K562 (cell line): ENCODE measurements around the gene MYOG.

ENCODE experiments used
- CHD2 ChIP-seq: IDR thresholded peaks from 2 replicates; pipeline ENCODE4 v1.6.1; 2011; ENCODE audit warnings: low read depth, low read length
- EZH2 ChIP-seq: IDR thresholded peaks from 2 replicates; pipeline ENCODE4 v1.6.1; 2012; ENCODE audit warnings: low read depth, mild to moderate bottlenecking, inconsistent platforms, low read length, borderline replicate concordance
- HMGN3 ChIP-seq: IDR thresholded peaks from 2 replicates; pipeline ENCODE4 v1.6.1; 2011; ENCODE audit warnings: borderline replicate concordance, low read depth, mild to moderate bottlenecking, mixed read lengths, low read length; ENCODE audit not compliant: insufficient read length; ENCODE audit errors: extremely low read depth
- HNRNPUL1 ChIP-seq: fragments of 200-400 bp; formaldehyde crosslinking; IDR thresholded peaks from 2 replicates; pipeline ENCODE4 v1.6.1; 2017; ENCODE audit warnings: low read length
- ILF3 ChIP-seq: fragments of 450-650 bp; IDR thresholded peaks from 2 replicates; pipeline ENCODE4 v1.6.1; 2018; ENCODE audit warnings: antibody characterized with exemption, mild to moderate bottlenecking, moderate library complexity, borderline replicate concordance
- KLF13 ChIP-seq: fragments of 450-650 bp; IDR thresholded peaks from 2 replicates; pipeline ENCODE4 v1.6.1; 2016; ENCODE audit warnings: missing genetic modification characterization, low read depth, mild to moderate bottlenecking, missing compliant biosample characterization, moderate library complexity, borderline replicate concordance
- POLR2AphosphoS5 ChIP-seq: IDR thresholded peaks from 2 replicates; pipeline ENCODE4 v1.6.1; 2011; ENCODE audit warnings: mild to moderate bottlenecking, low read depth, low read length, moderate library complexity; ENCODE audit not compliant: control insufficient read depth, insufficient read depth
- SOX6 ChIP-seq: fragments of 450-650 bp; IDR thresholded peaks from 2 replicates; pipeline ENCODE4 v1.6.1; 2014; ENCODE audit warnings: mild to moderate bottlenecking
- TEAD4 ChIP-seq, 2 experiments: sonication (generic) in 1 of 2; formaldehyde crosslinking in 1 of 2; IDR thresholded peaks; 2 replicates each; pipeline versions ENCODE4 v1.6.1 to v1.8.0; 2012 to 2022; ENCODE audit warnings: borderline replicate concordance in 1 of 2, inconsistent platforms in 1 of 2, low read length in 1 of 2, mild to moderate bottlenecking in 1 of 2, missing genetic modification reagents in 1 of 2
- TRIM24 ChIP-seq, 2 experiments: fragments of 450-650 bp; IDR thresholded peaks; 2 replicates each; pipeline ENCODE4 v1.6.1; 2016
- ZNF274 ChIP-seq: IDR thresholded peaks from 2 replicates; pipeline ENCODE4 v1.6.1; 2011; ENCODE audit warnings: low read depth, mild to moderate bottlenecking, low read length, moderate library complexity, borderline replicate concordance
- TF ChIP-seq, protein P1 (sequence below): sonication (generic); formaldehyde crosslinking; IDR thresholded peaks from 2 replicates; pipeline ENCODE4 v1.8.0; 2023; ENCODE audit warnings: missing genetic modification reagents, mild to moderate bottlenecking, borderline replicate concordance
- TF ChIP-seq, protein P2 (sequence below): fragments of 450-650 bp; formaldehyde crosslinking; IDR thresholded peaks from 2 replicates; pipeline ENCODE4 v1.4.0; 2020; ENCODE audit warnings: mild to moderate bottlenecking, moderate library complexity

DNA sequence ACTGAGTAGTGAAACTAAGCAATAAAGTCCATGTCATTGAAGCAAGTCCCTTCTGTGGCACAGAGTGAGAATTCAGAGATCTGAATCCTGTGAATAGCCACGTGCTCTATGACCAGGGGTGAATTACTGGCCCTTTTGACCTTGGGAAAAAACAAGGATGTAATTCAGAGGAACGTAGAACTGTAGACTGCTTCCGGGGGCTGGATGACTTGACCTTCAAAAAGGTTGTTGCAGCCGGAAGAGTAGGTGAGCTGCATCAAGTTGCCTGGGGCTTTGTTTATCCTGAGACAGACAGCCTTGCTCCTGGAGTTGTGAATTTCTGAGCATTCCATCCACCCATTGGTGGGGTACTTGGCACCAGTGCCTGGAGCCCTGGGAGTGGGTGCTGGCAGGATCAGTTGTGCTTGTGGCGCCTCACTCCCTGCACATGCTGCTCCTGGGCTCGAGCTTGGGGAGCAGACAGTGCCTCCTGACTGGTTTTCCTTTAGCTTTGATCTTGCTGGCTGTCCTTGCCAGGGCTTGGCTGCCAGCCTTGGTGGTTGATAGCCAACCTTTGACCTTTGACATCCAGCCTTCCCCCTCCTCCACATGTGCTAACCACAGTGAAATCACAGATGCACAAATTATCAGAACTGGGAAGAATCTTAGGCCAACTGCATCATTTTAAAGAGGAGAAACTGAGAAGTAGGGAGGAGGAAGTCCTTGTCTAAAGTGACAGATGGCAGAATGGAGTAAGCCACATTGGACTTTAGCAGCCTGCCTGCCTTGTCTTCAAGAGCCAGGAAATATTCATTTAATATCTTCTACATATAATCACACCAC, 16.2 kb upstream of the MYOG start:
- TF ChIP-seq SOX6 (no peak), TRIM24 (IDR thresholded peaks at IDR 0.05) (no peak), KLF13 (tag) (no peak), ILF3 (no peak), POLR2AphosphoS5 (no peak), TEAD4 (IDR thresholded peaks at IDR 0.05; ENCODE audit: low read length) (no peak), TEAD4 (CRISPR knock-in tag; IDR thresholded peaks at IDR 0.05; ENCODE audit: borderline replicate concordance) (no peak), EZH2 (no peak), HMGN3 (no peak), ZNF274 (no peak), CHD2 (no peak), HNRNPUL1 (no peak)
- TF ChIP-seq, protein P1, sequence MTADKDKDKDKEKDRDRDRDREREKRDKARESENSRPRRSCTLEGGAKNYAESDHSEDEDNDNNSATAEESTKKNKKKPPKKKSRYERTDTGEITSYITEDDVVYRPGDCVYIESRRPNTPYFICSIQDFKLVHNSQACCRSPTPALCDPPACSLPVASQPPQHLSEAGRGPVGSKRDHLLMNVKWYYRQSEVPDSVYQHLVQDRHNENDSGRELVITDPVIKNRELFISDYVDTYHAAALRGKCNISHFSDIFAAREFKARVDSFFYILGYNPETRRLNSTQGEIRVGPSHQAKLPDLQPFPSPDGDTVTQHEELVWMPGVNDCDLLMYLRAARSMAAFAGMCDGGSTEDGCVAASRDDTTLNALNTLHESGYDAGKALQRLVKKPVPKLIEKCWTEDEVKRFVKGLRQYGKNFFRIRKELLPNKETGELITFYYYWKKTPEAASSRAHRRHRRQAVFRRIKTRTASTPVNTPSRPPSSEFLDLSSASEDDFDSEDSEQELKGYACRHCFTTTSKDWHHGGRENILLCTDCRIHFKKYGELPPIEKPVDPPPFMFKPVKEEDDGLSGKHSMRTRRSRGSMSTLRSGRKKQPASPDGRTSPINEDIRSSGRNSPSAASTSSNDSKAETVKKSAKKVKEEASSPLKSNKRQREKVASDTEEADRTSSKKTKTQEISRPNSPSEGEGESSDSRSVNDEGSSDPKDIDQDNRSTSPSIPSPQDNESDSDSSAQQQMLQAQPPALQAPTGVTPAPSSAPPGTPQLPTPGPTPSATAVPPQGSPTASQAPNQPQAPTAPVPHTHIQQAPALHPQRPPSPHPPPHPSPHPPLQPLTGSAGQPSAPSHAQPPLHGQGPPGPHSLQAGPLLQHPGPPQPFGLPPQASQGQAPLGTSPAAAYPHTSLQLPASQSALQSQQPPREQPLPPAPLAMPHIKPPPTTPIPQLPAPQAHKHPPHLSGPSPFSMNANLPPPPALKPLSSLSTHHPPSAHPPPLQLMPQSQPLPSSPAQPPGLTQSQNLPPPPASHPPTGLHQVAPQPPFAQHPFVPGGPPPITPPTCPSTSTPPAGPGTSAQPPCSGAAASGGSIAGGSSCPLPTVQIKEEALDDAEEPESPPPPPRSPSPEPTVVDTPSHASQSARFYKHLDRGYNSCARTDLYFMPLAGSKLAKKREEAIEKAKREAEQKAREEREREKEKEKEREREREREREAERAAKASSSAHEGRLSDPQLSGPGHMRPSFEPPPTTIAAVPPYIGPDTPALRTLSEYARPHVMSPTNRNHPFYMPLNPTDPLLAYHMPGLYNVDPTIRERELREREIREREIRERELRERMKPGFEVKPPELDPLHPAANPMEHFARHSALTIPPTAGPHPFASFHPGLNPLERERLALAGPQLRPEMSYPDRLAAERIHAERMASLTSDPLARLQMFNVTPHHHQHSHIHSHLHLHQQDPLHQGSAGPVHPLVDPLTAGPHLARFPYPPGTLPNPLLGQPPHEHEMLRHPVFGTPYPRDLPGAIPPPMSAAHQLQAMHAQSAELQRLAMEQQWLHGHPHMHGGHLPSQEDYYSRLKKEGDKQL (CRISPR knock-in tag) = no peak
- TF ChIP-seq, protein P2, sequence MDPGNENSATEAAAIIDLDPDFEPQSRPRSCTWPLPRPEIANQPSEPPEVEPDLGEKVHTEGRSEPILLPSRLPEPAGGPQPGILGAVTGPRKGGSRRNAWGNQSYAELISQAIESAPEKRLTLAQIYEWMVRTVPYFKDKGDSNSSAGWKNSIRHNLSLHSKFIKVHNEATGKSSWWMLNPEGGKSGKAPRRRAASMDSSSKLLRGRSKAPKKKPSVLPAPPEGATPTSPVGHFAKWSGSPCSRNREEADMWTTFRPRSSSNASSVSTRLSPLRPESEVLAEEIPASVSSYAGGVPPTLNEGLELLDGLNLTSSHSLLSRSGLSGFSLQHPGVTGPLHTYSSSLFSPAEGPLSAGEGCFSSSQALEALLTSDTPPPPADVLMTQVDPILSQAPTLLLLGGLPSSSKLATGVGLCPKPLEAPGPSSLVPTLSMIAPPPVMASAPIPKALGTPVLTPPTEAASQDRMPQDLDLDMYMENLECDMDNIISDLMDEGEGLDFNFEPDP (CRISPR knock-in tag) = no peak
